ENCODE data around the gene MSH5. TPM values are rescaled to one million over a fixed set of nuclear protein-coding genes. Genes with fewer than 3 reads are reported as not detected.

MSH5 gene
- total and polyA plus RNA-seq, 4 experiments from 2014 or later, result 0.95 to 12.1 (median 7.3) TPM

- H3K27ac Mint-ChIP-seq, result peak overlapping the region in 5 of 7 donors; percentile 12 to 63 (median 53)
- ChIA-PET POLR2A (ENCODE audit: partially characterized antibody) (interaction anchor here (1.0 to 7.6 kb wide), 3 partner anchors 12 to 92 kb away, joined by 3 to 77 read pairs (median 5); partner anchors contain the start of genes CLIC1 and MSH5), CTCF (ENCODE audit: partially characterized antibody) (interaction anchor here (1.0 to 17.2 kb wide), 6 partner anchors 31 to 128 kb away, joined by 3 to 173 read pairs (median 3); partner anchors contain the start of genes VARS1 and VWA7)
- Histone ChIP-seq H3K36me3 (ENCODE audit: insufficient read depth, low read length) (peaks cover 4% of the 10 kb centered on the region), H3K27me3 (ENCODE audit: insufficient read depth, low read length) (no peaks in the 10 kb centered on the region), H3K4me3 (ENCODE audit: low read length in 2 of 2) (no peak overlapping the region), H3K4me1 (ENCODE audit: insufficient read depth, low read length) (peaks cover 43% of the 10 kb centered on the region), H3K9me3 (ENCODE audit: control insufficient read depth in 1 of 2, low read length in 2 of 2) (no peaks in the 10 kb centered on the region), H3K27ac (ENCODE audit: low read depth, low read length) (no peak overlapping the region)
- intact Hi-C loops (cut with micrococcal nuclease), result no loop called here
- H3K36me3 Mint-ChIP-seq, result peaks cover 10 to 12% of the 10 kb centered on the region in 2 donors
- no peaks in the 10 kb centered on the region for H3K9me3 Mint-ChIP-seq
- H3K4me3 Mint-ChIP-seq, result no peak overlapping the region
- no peak for DNase-seq
- peaks cover 19 to 55% (median 32%) of the 10 kb centered on the region in 4 donors for H3K4me1 Mint-ChIP-seq
- H3K27me3 Mint-ChIP-seq, result peaks cover 0 to 2% of the 10 kb centered on the region in 2 donors
These were observed 14.1 kb upstream of the MSH5 start for GRCh38 chr6:31725502-31726350.

- Mint-ChIP-seq H3K36me3 (peaks cover 20 to 25% of the 10 kb centered on the region in 2 donors), H3K9me3 (no peaks in the 10 kb centered on the region), H3K4me3 (peak overlapping the region in 6 of 8 donors; percentile 44 to 74 (median 56)), H3K4me1 (peaks cover 21 to 59% (median 32%) of the 10 kb centered on the region in 4 donors), H3K27me3 (no peaks in the 10 kb centered on the region), H3K27ac (peak overlapping the region in 6 of 7 donors; percentile 37 to 86 (median 72))
- Histone ChIP-seq H3K4me3 (ENCODE audit: low read length in 2 of 2) (no peak overlapping the region), H3K27me3 (ENCODE audit: insufficient read depth, low read length) (no peaks in the 10 kb centered on the region), H3K9me3 (ENCODE audit: control insufficient read depth in 1 of 2, low read length in 2 of 2) (no peaks in the 10 kb centered on the region), H3K36me3 (ENCODE audit: insufficient read depth, low read length) (peaks cover 16% of the 10 kb centered on the region), H3K4me1 (ENCODE audit: insufficient read depth, low read length) (peaks cover 50% of the 10 kb centered on the region), H3K27ac (ENCODE audit: low read depth, low read length) (no peak overlapping the region)
- CTCF ChIA-PET (ENCODE audit: partially characterized antibody), result interaction anchor here (1.0 to 17.2 kb wide), 9 partner anchors 12 to 112 kb away, joined by 3 to 173 read pairs (median 7); partner anchors contain the start of genes HSPA1B, MSH5 and VWA7
- no peak for DNase-seq
- intact Hi-C loops (cut with micrococcal nuclease), result no loop called here
- POLR2A ChIA-PET (ENCODE audit: partially characterized antibody), result interaction anchor here (0.5 to 7.6 kb wide), 9 partner anchors 11 to 162 kb away, joined by 3 to 77 read pairs (median 4); partner anchors contain the start of genes ABHD16A, CLIC1, HSPA1B and LY6G6D
These were observed 12.6 kb upstream of the MSH5 start for GRCh38 chr6:31727034-31727716.

- Histone ChIP-seq H3K4me3 (ENCODE audit: low read length in 2 of 2) (no peak overlapping the region), H3K27me3 (ENCODE audit: insufficient read depth, low read length) (no peaks in the 10 kb centered on the region), H3K27ac (ENCODE audit: low read depth, low read length) (no peak overlapping the region), H3K4me1 (ENCODE audit: insufficient read depth, low read length) (peaks cover 50% of the 10 kb centered on the region), H3K36me3 (ENCODE audit: insufficient read depth, low read length) (peaks cover 21% of the 10 kb centered on the region), H3K9me3 (ENCODE audit: control insufficient read depth in 1 of 2, low read length in 2 of 2) (no peaks in the 10 kb centered on the region)
- no peaks in the 10 kb centered on the region for H3K27me3 Mint-ChIP-seq
- ChIA-PET CTCF (ENCODE audit: partially characterized antibody) (interaction anchor here (0.8 to 17.2 kb wide), 13 partner anchors 11 to 111 kb away, joined by 3 to 173 read pairs (median 7); partner anchors contain the start of genes HSPA1B, MSH5, VARS1 and VWA7), POLR2A (ENCODE audit: partially characterized antibody) (interaction anchor here (0.5 to 7.6 kb wide), 11 partner anchors 10 to 161 kb away, joined by 3 to 77 read pairs (median 4); partner anchors contain the start of genes ABHD16A, CLIC1, HSPA1B and LY6G6D)
- H3K9me3 Mint-ChIP-seq, result no peaks in the 10 kb centered on the region
- DNase-seq, result peak in 1 of 5 donors; percentile 43
- intact Hi-C loops (cut with micrococcal nuclease), result loop anchor here (2.0 kb wide), 1 partner anchor 89 kb away; no protein-coding TSS in a partner anchor
- H3K27ac Mint-ChIP-seq, result peak overlapping the region in 6 of 7 donors; percentile 37 to 86 (median 72)
- peaks cover 24 to 28% of the 10 kb centered on the region in 2 donors for H3K36me3 Mint-ChIP-seq
- peaks cover 22 to 59% (median 32%) of the 10 kb centered on the region in 4 donors for H3K4me1 Mint-ChIP-seq
- H3K4me3 Mint-ChIP-seq, result peak overlapping the region; percentile 26 to 96 (median 64)
These were observed 11.8 kb upstream of the MSH5 start for GRCh38 chr6:31727717-31728671.

GRCh38 chr6:31728767-31729514 is 10.9 kb upstream of the MSH5 start, which contains the start of gene DDAH2:
DDAH2 (minus strand) TSS chr6:31729299; CDS start chr6:31729161, 138 bp downstream.
- CTCF ChIA-PET (ENCODE audit: partially characterized antibody), result interaction anchor here (0.7 to 17.2 kb wide), 25 partner anchors 10 to 194 kb away, joined by 3 to 173 read pairs (median 7); partner anchors contain the start of genes ABHD16A, APOM, HSPA1A and HSPA1B
- Histone ChIP-seq H3K4me1 (ENCODE audit: insufficient read depth, low read length) (peaks cover 59% of the 10 kb centered on the region), H3K27ac (ENCODE audit: low read depth, low read length) (peak within 1 kb of the TSS; percentile 68), H3K27me3 (ENCODE audit: insufficient read depth, low read length) (no peaks in the 10 kb centered on the region), H3K9me3 (ENCODE audit: control insufficient read depth in 1 of 2, low read length in 2 of 2) (no peaks in the 10 kb centered on the region), H3K4me3 (ENCODE audit: low read length in 2 of 2) (peak within 1 kb of the TSS; percentile 87 to 96), H3K36me3 (ENCODE audit: insufficient read depth, low read length) (peaks cover 30% of the 10 kb centered on the region)
- H3K27ac Mint-ChIP-seq, result peak within 1 kb of the TSS; percentile 89 to 97 (median 94)
- intact Hi-C loops (cut with micrococcal nuclease), result loop anchor here (1.0 to 2.0 kb wide), 4 partner anchors 40 to 134 kb away; no protein-coding TSS in a partner anchor
- H3K4me3 Mint-ChIP-seq, result peak within 1 kb of the TSS; percentile 94 to 98 (median 97)
- POLR2A ChIA-PET (ENCODE audit: partially characterized antibody), result interaction anchor here (0.7 to 8.2 kb wide), 24 partner anchors 9 to 243 kb away, joined by 3 to 77 read pairs (median 5); partner anchors contain the start of genes ABHD16A, BAG6, CLIC1 and DDX39B
- no peaks in the 10 kb centered on the region for H3K9me3 Mint-ChIP-seq
- DNase-seq, result no peak
- H3K36me3 Mint-ChIP-seq, result peaks cover 33 to 38% of the 10 kb centered on the region in 2 donors
- H3K4me1 Mint-ChIP-seq, result peaks cover 27 to 64% (median 42%) of the 10 kb centered on the region in 4 donors
- no peaks in the 10 kb centered on the region for H3K27me3 Mint-ChIP-seq

GRCh38 chr6:31729515-31729978 is 10.3 kb upstream of the MSH5 start:
- Histone ChIP-seq H3K9me3 (ENCODE audit: control insufficient read depth in 1 of 2, low read length in 2 of 2) (no peaks in the 10 kb centered on the region), H3K4me1 (ENCODE audit: insufficient read depth, low read length) (peaks cover 65% of the 10 kb centered on the region), H3K27ac (ENCODE audit: low read depth, low read length) (peak overlapping the region; percentile 68), H3K36me3 (ENCODE audit: insufficient read depth, low read length) (peaks cover 34% of the 10 kb centered on the region), H3K4me3 (ENCODE audit: low read length in 2 of 2) (peak overlapping the region; percentile 87 to 96), H3K27me3 (ENCODE audit: insufficient read depth, low read length) (no peaks in the 10 kb centered on the region)
- Mint-ChIP-seq H3K27ac (peak overlapping the region; percentile 89 to 97 (median 94)), H3K36me3 (peaks cover 34 to 44% of the 10 kb centered on the region in 2 donors), H3K9me3 (no peaks in the 10 kb centered on the region), H3K4me3 (peak overlapping the region; percentile 94 to 98 (median 97)), H3K4me1 (peaks cover 32 to 70% (median 47%) of the 10 kb centered on the region in 4 donors), H3K27me3 (no peaks in the 10 kb centered on the region)
- DNase-seq, result peak; percentile 72 to 83 (median 77)
- CTCF ChIA-PET (ENCODE audit: partially characterized antibody), result interaction anchor here (0.7 to 17.2 kb wide), 28 partner anchors 10 to 223 kb away, joined by 3 to 173 read pairs (median 6); partner anchors contain the start of genes ABHD16A, APOM, HSPA1A and HSPA1B
- POLR2A ChIA-PET (ENCODE audit: partially characterized antibody), result interaction anchor here (0.7 to 8.2 kb wide), 23 partner anchors 8 to 242 kb away, joined by 3 to 77 read pairs (median 5); partner anchors contain the start of genes ABHD16A, BAG6, CLIC1 and DDX39B
- intact Hi-C loops (cut with micrococcal nuclease), result loop anchor here (1.0 to 2.0 kb wide), 4 partner anchors 40 to 134 kb away; no protein-coding TSS in a partner anchor
